GM18909 (cell line): ENCODE data around the gene POMT2.
"Not testable (repeated sequence)": the region's sequence is repeated elsewhere in the genome, so short reads cannot be mapped to it uniquely, and the experiment has no call there.

Experiments
- ATAC-seq: cut with Tn5 transposase; IDR thresholded peaks from one replicate; pipeline ENCODE4 v1.9.1; 2021; ENCODE audit warnings: mild to moderate bottlenecking; ENCODE audit not compliant: unreplicated experiment, poor library complexity

POMT2 gene

DNA sequence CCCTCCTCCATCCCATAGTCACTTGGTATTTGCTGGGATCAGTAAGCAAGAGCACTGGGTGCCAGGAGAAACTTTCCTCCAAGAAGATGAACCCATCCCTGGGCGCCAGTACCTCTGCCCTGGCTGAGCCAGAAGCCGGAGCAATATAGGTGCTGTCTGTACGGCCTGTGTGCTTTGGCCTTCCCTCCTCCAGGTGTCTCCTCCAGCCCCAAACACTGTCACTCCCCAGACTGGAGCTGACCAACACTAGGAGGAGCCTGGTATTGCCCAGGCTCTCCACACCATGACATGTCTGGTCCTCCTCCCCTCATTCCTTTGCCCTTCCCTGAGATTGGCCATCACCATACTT is 5.0 kb upstream of the POMT2 start:
- no peak for ATAC-seq

DNA sequence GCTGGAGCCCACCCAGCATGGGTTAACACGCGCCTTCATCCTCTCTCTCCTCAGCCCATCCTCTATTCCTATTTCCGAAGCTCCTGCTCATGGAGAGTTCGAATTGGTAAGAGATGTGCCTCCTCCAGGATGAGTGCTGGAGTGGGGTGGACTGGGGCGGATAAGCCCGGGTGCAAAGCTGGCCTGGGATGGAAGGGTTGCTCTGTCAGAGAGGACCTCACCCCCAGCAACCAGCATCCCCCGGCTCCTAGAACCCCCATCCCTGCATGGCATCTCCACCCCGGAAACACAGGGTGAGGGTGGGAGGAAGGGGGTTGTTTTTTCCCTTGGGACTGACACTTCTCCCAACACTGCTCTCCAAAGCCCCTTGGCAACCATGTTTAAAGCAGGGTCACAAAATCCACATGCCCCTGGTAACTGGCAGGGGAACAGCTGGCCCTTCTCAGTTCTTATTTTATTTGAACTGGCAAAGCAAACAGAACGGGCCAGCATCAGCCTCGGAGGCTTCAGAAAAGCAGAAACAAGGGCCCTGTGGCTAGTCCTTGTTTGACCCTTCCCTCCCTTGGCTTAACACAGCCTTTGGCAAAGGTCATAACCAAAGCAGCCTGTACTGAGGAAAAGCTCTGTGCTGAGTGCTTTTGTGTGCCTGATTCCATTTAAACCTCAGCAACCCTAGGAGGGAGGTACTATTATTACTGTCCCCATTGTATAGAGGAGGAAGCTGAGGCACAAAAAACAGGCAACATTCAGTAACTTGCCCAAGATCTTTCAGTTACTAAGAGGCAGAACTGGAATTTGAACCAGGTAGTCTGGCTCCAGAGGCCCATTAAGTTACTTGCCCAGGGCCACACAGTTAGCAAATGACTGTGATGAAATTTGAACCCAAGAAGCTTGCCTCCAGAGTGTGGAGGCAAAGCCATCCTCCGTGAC is 4.4 kb upstream of the POMT2 start:
- ATAC-seq, result no peak

DNA sequence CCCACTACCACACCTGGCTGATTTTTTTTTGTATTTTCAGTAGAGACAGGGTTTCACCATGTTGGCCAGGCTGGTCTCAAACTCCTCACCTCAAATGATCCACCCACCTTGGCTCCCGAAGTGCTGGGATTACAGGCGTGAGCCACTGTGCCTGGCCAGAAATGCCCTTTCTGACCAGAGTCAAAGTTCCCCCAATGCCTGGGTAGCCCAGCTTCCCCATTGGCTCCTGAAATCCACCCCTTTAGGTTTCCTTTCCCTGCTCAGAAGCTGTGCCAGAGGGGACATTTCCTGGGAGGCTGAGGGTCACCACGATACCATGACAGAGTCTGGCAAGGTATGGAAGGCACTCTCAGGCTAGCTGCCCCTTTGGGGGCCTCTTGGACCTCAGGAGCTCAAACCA is 3.6 kb upstream of the POMT2 start:
- no peak for ATAC-seq

DNA sequence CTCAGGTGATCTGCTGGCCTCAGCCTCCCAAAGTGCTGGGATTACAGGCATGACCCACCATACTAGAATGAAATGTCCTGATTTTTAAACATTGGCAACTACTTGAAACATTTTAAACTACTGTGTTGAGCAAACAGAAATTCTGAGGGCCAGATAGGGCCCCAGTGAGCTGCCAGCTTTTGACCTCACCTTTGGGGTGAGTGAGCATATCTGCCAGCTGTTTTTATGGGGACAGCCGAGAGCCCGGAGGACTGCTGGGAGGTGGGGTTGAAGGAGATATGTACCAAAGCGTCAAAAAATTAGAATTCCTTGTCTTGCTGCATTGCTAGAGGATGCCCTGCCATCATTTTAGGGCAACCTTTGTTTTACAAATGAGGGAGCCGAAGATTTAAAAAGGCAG is 2.9 kb upstream of the POMT2 start:
- ATAC-seq, result no peak

DNA sequence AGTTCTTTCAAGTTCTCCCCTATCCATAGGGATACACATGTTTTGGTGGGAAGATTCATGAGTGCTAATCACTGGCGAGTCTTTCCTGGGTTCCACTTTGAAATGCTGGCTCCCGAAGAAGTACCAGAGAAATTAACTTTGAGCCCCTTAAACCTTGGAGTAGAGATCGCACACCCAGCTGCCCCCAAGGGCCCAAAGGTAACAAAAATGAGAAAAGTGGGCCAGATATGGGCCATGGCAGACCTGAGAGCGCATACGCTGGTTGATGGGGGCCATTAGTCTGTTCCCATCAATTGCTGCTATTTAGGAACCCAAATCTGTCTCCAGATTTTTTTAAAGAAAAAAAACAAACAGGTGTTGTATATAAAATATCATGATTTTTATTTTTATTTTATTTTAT is 2.3 kb upstream of the POMT2 start:
- no peak for ATAC-seq

DNA sequence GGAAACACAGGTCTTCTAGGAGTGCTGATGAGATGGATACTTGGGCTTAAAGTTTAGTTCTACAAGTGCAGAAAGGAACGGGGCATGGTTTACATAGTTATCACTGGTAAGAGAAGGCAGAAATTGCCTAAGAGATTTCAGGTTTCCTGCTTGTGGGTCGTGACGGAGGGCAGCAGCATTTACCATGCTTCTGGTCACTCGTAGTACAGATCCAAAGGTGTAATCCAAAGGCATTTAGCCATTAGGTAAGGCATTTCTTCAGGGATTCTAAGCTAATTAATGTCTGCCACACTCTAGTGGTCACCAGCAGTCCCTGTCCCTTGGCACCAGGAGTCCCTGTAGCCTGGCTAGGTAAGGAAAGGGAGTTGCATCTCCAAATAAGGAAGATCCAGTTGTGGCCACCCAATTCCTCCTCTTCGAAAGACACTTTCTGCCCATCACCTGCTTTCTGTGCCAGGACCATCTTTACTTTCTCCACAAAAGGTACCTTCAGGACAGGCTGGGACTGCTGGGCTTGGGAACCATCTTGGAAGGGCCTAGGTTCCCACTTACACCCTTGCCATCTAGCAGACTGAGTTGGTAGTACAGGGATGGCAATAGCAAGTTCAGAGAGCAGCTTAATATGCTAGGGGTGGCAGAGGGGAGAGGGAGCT is 1.7 kb upstream of the POMT2 start:
- ATAC-seq, result no peak

DNA sequence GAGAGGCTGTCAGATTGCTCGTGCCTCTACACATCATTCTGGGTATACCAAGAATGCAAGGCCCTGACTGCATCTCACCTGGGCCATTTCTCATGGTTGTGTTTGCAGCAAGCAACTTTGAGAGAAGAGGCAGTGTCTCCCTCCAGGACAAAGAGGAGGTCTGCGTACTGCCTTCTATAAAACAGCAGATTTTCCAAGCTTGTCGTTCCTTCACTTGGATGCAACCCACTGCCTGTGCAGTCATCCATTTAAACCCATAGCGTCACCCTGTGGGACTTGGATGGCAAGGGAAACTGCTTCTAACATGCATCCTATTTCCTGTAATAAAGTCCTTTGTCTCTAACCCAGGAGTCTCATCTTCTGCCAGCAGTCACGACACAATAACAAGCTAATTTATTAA is 1.3 kb downstream of the POMT2 start:
- ATAC-seq, result no peak

DNA sequence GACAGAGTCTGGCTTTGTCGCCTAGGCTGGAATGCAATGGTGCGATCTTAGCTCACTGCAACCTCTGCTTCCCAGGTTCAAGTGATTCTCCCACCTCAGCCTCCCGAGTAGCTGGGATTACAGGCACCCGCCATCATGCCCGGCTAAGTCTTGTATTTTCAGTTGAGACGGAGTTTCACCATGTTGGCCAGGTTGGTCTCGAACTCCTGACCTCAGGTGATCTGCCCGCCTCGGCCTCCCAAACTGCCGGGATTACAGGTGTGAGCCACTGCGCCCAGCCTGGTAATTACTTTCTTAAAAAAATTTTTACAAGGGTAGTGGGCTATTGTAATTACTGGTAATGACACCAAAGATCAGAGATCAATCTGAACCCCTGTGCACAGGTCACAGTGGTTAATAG is 1.9 kb downstream of the POMT2 start:
- not testable (repeated sequence) for ATAC-seq

DNA sequence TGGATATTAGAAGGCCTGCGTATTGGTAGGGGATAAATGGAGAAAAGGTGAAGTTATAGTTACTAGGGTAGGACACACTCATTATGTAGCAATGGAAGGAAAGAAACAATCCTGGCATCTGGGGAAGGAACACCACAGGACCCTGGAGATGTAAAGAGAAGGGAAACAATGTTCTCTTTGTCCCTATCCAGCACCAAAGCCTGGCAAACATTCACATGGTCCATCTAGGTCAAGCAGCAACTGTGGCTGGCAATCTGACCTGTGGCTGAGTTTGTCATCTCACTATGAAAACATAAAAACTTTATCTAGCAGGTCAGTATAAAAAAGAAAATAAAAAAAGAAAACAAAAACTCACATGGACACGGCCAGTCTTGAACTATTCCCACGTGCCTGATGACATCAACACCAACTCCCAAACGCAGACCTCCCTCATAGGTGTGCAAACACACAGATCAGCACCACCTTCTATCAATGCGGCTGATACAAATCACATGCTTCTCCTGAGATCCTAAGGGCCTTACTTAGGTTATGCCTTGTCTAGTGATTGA is 2.6 kb downstream of the POMT2 start:
- ATAC-seq, result no peak

DNA sequence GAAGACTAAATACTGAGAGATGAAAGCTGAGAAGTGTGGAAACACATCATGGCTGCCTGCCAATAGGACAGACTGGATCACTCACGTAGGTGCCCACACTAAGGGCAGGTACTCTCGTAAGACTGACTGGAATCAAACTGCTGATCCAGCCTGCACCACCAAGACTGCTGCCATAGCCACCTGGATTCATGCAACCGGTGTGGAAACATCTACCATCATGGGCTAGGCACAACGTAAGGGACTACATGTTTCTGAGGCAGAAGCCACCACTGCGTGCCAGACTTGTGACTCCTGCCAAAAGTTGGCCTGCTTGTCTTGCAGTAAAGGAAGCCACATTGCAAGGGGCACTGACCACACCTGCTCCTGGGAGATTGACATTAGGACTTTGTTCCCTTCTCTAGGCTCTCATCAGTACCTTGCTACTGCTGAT is 3.8 kb downstream of the POMT2 start:
- no peak for ATAC-seq

DNA sequence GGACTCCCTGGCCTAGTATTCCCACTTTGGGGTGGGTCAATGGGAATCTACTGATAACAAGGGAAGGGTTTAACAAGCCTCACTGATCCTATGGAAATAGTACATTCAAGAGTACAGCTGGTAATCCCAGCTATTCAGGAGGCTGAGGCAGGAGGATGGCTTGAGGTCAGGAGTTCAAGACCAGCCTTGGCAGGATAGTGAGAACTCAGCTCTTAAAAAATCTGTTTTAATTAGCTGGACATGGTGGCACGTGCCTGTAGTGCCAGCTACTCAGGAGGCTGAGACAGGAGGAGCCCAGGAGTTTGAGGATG is 4.5 kb downstream of the POMT2 start:
- ATAC-seq, result no peak

DNA sequence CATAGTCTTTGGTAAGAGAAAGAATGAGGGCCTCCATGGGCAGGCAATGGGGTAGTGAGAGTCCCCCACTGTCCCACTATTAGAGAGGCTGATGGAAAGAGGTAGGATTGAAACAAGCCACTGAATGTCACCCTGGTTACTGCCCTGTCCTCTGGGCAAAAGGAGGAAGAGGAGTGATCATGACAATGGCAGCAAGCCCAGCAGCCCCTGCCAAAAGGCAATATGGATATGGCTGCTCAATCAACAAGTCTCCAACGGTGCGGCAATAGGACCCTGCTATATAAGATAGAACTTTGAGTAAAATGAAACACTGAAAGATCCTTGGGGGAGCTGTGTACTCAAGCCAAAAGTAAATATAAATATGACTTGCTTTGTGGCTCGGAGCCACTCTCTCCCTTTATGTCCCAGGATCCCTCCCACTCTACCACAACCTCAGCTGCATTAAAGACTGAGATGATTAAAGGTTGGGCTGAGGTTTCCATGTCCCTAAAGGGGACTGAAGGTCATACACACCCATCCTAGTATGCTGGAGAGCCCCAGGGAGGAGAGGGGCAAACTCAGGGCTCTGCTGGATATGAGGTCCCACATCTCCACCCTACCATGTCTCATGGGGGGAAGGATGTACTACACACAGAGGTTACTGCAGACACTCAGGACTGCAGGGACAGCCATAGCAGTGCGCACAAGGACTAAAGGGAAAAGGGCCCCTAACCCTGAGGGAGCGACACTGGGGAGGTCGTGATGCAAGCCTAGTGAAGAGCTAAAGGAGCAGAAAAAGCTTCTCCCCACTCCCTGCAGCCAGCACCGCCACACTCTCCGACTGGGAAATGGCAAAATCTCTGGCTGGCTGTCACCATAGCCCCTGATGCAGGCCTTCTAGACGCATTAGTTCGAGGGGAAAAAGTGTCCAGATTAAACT is 5.9 kb downstream of the POMT2 start:
- no peak for ATAC-seq

DNA sequence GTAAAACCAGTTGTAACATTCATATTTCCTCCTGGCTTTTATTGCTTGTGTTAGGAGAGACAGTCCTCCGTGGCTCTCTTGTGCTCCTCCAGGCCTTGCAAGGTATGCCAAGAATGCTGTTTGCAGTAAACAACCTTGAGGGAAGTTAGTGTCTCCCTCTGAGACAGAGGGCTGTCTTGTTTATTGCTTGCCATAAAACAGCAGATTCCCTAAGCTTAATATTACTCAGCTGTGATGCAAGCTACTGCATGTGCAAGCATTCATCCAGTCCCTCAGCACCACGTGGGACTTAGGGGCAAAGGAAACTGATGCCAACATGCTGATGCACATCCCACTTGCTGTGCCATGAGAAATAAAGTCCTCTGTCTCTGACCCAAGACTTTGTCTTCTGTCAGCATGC is 6.6 kb downstream of the POMT2 start:
- no peak for ATAC-seq

DNA sequence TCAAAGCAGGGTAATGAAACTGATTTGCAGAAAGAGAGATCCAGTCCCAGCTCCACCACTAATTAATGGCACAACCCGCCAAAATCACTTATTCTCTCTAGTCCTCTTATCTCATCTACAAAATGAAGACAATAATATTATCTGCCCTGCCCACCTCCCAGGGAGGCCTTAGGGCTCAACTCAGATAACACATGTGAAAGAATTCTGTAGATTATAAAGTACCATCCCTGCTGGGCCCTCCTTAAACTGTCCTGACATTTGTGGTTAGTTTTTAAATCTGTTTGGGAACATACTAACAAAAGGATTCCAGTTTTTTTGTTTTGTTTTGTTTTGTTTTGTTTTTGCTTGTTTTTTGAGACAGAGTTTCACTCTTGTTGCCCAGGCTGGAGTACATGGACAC is 7.3 kb downstream of the POMT2 start:
- no peak for ATAC-seq

DNA sequence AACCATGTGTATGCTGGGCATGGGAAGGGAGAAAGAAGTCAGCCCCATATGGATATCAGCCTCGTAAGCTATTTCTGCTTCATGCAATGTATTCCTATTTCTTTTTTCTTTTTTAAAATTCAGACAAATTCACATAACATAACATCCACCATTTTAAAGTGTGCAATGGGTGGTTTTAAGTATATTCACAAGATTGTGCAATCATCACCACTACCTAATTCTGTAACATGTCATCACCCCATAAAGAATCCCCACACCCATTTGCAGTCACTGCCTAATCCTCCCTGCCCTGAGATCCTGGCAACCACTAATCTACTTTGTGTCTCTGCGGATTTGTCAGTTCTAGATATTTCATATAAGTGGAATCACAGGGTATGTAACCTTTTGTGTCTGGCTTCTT is 9.5 kb downstream of the POMT2 start:
- ATAC-seq, result no peak

DNA sequence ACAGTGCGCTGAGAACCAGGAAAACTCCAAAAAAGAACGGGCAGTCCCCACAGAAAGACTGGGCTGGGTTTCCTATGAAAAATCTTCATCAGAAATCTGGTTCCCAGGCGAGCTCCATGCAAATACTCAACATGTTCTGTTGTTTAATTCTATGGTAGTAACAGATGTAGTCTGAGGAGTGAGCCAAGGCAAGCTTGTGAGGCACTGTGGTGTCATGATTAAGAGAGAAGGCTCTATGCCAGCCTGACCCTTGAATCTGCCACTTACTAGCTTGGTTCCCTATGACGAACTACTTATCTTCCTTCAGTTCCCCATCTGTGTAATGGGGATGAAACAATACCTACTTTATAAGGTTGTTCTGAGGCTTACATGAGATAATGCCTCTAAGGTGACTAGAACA is 10.7 kb downstream of the POMT2 start:
- no peak for ATAC-seq

DNA sequence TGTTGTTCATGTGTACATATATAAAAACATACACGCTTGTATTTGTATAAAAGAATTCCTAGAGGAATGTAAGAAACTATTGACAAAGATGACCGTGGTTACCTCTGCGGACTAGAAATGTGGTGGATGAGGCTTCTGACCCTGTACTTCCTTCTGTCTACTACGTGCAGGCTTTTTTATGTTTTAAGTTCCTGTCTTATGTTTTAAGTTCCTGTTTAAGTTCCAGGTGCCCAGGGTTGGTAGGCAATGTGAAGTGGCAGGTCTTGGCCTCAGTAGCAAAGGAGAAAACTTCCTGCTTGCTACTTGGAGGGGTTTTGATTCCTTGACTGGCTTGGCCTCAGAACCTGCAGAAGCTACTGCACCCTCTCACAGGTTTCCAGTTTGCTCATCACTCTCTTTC is 11.6 kb downstream of the POMT2 start:
- no peak for ATAC-seq

DNA sequence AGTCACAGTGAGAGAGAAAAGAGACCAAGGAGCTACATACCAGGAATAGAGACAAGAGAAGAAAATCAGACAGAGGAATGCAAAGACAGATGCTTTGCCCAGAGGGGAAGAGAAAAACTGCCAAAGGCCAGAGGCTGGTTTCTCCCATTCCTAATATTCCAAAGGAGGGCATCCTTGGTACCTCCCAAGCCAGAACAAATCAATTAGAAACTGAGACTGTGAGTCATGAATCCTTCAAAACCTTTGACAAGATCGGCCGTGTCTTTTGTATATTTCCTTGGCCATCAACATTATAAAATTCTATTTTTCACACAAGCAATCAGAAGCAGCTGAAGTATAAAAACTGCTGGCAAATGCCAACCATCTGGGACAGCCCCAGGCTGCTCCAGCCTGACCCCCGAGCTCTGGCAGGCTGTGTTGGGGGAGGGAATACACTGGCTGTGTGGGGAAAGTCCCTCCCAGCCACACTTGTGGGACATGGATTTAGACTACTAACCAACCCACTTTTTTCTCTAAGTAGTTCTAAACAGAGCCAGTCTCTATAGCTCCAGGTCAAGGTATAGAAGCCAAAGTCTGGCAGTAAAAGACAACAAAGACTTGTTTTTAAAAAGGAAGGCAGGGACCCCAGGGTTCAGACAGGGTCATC is 13.7 kb downstream of the POMT2 start:
- ATAC-seq, result no peak

DNA sequence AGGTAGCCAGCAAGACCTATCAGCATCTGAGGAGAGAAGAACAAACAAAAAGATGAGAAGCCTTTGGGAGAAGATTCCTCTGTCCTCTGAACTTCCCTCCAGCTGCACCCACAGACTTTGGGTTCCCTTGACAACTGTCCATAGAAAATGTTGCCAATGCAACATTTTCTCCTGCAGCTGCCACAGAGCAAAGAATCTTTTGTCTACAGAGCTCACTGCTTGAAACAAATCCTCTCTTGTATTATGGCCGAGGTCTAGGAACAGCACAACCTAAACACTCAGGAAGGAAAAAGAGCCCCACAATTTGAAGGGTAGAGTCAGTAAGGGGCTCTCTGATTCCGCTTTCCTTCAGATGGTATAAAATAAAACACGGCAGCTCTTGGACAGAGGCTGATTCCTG is 14.3 kb downstream of the POMT2 start:
- no peak for ATAC-seq

DNA sequence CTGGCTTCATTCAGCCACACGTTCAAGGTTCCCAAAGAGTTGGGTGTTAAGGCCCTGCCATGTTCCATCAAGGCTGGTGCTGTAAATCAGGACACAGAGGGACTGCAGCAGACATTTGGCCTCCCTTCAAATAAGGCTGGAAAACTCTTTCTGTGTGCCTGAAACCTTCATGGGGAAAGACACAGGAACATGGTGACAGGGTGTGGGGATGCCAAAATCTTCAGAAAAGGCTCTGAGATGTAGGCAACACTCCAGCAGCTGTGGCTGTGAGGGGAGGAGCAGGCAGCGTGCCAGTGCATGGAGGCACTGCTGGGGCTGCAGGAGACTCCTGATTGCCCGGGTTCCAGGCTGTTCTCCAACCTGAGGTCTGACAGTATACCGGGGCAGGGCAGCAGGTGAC is 15.0 kb downstream of the POMT2 start:
- no peak for ATAC-seq
